ENCODE results near the gene KIRREL2. TPM values are rescaled to one million over a fixed set of nuclear protein-coding genes. Genes with fewer than 3 reads are reported as not detected.
A peak's percentile ranks its signal among the peaks of the same experiment; 100 is the strongest.

KIRREL2 gene
- total and polyA plus RNA-seq, 2 experiments from 2014 or later: 3.2 to 3.5 TPM

DNA sequence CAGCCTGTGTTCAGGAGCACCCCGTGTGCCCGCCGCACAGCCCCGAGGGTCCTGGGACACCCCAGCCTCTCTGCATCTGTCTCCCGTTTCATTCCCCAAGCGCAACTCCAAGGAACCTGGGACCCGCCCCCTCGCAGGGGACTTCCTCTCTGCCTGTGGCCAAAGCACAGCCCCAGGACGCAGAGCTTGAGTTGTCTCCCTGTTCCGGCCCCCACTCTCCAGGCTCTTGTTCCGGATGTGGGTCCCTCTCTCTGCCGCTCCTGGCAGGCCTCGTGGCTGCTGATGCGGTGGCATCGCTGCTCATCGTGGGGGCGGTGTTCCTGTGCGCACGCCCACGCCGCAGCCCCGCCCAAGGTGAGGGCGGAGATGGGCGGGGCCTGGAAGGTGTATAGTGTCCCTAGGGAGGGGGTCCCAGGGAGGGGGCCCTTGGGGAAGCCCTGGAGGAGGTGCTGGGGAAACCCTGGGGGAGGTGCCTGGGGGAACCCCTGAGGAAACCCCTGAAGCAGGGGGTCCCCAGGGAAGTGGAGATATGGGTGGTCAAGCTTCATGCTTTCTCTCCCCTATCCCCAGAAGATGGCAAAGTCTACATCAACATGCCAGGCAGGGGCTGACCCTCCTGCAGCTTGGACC is 47.0 kb downstream of the KIRREL2 start:
- Histone ChIP-seq H3K4me3 (no peak overlapping the region), H3K4me1 (ENCODE audit: low read depth) (peaks cover 12% of the 10 kb centered on the region), H3K27ac (no peak overlapping the region), H3K27me3 (no peaks in the 10 kb centered on the region), H3K36me3 (no peaks in the 10 kb centered on the region), H3K9me3 (ENCODE audit: low read depth) (no peaks in the 10 kb centered on the region)
- TF ChIP-seq, protein P1, sequence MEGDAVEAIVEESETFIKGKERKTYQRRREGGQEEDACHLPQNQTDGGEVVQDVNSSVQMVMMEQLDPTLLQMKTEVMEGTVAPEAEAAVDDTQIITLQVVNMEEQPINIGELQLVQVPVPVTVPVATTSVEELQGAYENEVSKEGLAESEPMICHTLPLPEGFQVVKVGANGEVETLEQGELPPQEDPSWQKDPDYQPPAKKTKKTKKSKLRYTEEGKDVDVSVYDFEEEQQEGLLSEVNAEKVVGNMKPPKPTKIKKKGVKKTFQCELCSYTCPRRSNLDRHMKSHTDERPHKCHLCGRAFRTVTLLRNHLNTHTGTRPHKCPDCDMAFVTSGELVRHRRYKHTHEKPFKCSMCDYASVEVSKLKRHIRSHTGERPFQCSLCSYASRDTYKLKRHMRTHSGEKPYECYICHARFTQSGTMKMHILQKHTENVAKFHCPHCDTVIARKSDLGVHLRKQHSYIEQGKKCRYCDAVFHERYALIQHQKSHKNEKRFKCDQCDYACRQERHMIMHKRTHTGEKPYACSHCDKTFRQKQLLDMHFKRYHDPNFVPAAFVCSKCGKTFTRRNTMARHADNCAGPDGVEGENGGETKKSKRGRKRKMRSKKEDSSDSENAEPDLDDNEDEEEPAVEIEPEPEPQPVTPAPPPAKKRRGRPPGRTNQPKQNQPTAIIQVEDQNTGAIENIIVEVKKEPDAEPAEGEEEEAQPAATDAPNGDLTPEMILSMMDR (IDR thresholded peaks at IDR 0.05; ENCODE audit: low read depth, low read length): no peak
- DNase-seq (ENCODE audit: low read depth in 1 of 2, low spot score in 1 of 2): peak; percentile 65 to 73

DNA sequence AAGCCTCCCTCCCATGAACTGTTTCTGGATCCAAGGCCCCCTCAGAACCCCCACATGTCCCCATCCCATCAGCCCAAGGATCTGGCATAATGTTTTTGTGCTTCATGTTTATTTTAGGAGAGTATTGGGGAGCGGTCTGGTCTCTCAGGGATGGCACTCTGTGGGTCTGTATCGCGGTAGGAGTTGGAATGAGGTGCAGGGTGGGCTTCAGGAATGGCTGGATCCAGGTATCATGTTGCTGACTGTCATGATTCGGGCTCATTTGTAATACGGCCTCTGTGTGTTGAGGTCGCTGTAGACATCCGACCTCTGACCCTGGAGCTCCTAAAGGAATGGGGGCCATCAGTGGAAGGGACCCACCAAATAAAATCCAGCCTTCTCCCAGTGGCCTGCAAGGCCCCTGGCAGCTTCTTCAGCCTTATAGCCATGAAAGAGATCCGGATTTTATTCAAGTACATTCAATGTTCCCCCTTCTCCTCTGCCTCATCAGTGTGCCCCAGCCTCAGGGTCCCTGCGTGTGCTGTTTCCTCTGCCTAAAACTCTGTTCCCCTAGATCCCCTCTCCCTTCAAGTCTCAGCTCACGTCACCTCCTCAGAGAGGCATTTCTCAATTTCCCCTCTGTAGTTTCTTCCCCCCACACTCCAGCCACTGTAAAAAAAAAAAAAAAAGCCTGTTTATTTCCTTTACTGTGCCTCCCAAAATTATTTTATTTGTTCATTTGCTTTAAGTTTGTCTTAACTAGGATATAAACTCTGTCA is 47.8 kb downstream of the KIRREL2 start:
- Histone ChIP-seq H3K36me3 (no peaks in the 10 kb centered on the region), H3K4me1 (ENCODE audit: low read depth) (peaks cover 12% of the 10 kb centered on the region), H3K27ac (no peak overlapping the region), H3K9me3 (ENCODE audit: low read depth) (no peaks in the 10 kb centered on the region), H3K4me3 (no peak overlapping the region), H3K27me3 (no peaks in the 10 kb centered on the region)
- TF ChIP-seq, protein P1 (IDR thresholded peaks at IDR 0.05; ENCODE audit: low read depth, low read length): no peak
- no peak for DNase-seq (ENCODE audit: low read depth in 1 of 2, low spot score in 1 of 2)

DNA sequence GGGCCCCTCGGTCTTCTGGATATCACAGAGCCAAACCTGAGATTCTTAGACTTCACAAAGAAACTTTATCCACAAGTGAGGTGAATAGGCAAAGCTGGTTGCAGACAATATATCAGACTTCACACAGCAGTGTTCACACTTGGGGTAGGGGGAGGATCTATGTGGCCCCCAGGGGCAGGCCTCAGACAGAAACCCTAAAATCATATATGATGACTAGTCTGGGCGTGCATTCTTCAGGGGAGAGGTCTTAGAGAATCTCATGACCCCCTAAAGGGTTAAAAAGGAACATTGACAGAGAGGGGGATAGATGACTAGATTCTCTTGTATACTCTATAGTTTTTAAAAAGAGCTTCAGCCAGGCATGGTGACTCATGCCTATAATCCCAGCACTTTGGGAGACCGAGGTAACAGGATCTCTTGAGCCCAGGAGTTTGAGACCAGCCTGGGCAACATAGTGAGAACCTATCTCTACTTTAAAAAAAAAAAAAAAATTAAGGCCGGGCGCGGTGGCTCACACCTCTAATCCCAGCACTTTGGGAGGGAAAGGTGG is 48.5 kb downstream of the KIRREL2 start:
- Histone ChIP-seq H3K27ac (no peak overlapping the region), H3K4me3 (no peak overlapping the region), H3K36me3 (no peaks in the 10 kb centered on the region), H3K4me1 (ENCODE audit: low read depth) (peaks cover 12% of the 10 kb centered on the region), H3K9me3 (ENCODE audit: low read depth) (no peaks in the 10 kb centered on the region), H3K27me3 (no peaks in the 10 kb centered on the region)
- TF ChIP-seq, protein P1 (IDR thresholded peaks at IDR 0.05; ENCODE audit: low read depth, low read length): no peak
- DNase-seq (ENCODE audit: low read depth in 1 of 2, low spot score in 1 of 2): no peak

DNA sequence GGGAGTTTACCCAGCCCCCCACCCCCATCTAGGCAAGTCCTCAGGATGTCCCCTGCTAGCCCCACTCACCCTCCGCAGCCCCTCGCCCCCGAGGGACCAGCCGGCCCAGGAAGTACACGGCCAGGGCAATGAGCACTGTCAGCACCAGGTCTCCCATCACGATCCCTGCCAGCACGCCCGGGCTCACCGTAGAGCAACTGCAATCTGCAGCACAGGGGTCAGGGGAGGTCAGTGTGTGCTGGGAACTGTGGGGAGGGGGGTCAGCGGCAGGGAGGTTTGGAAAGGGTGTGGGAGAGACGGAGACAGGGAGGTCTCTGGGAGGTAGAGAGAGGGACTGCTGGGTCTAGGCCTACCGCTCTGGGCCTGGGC is 50.6 kb downstream of the KIRREL2 start:
- Histone ChIP-seq H3K4me3 (no peak overlapping the region), H3K9me3 (ENCODE audit: low read depth) (no peaks in the 10 kb centered on the region), H3K27ac (peak overlapping the region; percentile 16), H3K4me1 (ENCODE audit: low read depth) (peaks cover 12% of the 10 kb centered on the region), H3K36me3 (no peaks in the 10 kb centered on the region), H3K27me3 (no peaks in the 10 kb centered on the region)
- TF ChIP-seq, protein P1 (IDR thresholded peaks at IDR 0.05; ENCODE audit: low read depth, low read length): no peak
- peak in 1 of 2 donors; percentile 64 for DNase-seq (ENCODE audit: low read depth in 1 of 2, low spot score in 1 of 2)

DNA sequence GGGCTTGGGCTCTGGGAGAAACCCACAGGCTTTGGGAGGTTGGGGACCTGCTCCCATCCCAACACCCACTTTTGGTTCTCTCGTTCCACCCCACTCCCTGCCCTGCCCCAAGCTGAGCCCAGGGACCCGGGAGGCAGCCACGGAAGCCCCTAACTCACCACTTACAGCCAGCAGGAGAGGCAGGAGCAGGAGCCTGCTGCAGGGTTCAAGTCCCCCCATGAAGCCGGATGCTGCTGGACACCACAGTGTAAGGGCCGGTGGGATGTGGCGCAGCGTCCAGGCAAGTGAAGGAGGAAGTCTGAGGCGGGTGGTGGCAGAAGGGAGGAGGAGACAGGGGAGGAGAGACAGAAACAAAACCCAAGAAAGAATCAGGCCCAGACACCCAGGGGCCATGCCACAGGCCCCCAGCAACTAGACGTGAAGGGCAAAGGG is 51.3 kb downstream of the KIRREL2 start, which contains the start of gene TYROBP:
TSS of gene TYROBP (minus strand) at position 286 of the 432 bp plus-strand sequence. CDS start at position 219, 67 bp downstream.
- no peaks in the 10 kb centered on the region for H3K27me3 ChIP-seq
- no peaks in the 10 kb centered on the region for H3K9me3 ChIP-seq (ENCODE audit: low read depth)
- H3K4me1 ChIP-seq (ENCODE audit: low read depth): peaks cover 12% of the 10 kb centered on the region
- H3K36me3 ChIP-seq: no peaks in the 10 kb centered on the region
- TF ChIP-seq, protein P1 (IDR thresholded peaks at IDR 0.05; ENCODE audit: low read depth, low read length): no peak
- H3K27ac ChIP-seq: peak within 1 kb of the TSS; percentile 47
- DNase-seq (ENCODE audit: low read depth in 1 of 2, low spot score in 1 of 2): no peak
- H3K4me3 ChIP-seq: no peak within 1 kb of the TSS

Data from cardiac muscle cell (in vitro differentiated cells and primary cell).